CD4-positive, alpha-beta T cell treated with Interleukin-21 for 1 hour (primary cell): ENCODE results near the gene PLPPR5.
"Not testable (repeated sequence)": the region's sequence is repeated elsewhere in the genome, so short reads cannot be mapped to it uniquely, and the experiment has no call there.

Experiments
- DNase-seq: peaks from one replicate; pipeline ENCODE4 v3.0.0-alpha.2; 2020

Gene PLPPR5

DNA sequence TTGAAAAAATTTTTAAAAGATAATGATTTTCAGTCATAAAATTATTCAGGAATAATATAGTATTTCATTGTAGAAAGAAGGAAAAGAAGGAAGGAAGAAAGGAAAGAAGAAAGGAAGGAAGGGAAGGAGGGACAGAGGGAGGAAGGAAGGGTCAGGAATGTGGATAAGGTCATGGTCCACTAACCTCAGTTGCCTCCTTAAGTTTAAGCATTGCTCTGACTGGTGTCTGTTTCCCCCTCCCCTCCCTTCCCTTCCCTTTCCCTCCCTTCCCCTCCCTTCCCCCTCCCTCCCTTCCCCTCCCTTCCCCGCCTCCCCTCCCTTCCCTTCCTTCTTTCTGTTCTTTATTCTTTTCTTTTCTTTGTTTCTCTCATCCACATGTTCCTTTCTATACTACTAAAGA lies 95.7 kb downstream of the PLPPR5 start:
- no peak for DNase-seq

DNA sequence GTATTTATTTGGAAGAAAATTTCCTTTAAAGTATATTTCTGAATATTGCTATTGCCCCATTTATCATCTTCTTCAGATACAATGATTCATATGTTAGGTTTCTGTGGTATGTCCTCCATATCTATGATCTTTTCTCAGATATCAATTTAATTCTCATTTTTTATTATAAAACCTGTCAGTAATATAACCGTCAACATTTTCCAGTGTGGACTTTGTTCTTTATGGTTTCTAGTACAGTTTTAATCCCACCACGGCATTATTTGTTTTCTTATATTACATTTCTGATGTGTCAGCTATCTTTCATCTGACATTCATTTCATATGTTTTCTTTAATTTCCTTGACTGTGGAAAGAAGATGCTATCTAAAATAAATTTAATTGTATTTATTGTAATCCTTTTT lies 97.9 kb downstream of the PLPPR5 start:
- DNase-seq: no peak

DNA sequence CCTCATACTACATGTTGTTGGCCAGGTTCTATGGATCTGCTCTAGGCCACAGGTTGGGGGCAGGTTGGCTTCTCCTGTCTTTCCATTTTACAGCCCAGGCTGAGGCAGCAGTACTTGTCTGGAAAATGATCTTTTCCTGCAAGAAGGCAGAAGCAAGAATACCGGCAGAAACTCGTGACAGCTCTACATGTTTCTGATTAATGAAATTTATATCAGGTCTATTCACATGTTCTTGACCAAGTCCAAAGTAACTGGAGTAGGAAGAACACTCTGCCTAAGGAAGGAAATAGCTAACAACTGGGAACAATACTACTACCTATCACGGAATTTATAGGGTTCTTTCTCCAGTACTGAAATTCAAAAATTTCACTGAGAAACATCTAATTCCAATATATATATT lies 98.3 kb downstream of the PLPPR5 start:
- no peak for DNase-seq

DNA sequence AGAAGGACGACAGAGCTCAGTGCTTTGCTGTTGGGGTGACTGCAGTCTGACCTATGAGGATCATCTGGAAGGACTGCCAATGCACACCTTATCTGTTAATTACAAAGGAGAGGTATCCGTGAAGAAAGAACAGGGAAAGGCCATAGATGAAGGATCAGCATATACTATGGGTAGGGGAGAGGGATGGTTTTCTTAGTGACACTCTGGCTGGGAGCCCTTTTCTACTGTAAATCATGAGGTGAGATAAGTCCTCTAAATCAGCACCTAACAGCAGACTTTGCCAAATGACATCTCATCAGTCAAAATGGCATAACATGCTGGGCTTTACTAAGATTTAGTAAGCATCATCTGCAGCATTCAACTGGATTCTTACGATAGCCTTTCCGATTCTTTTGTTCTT lies 100.0 kb downstream of the PLPPR5 start:
- no peak for DNase-seq

DNA sequence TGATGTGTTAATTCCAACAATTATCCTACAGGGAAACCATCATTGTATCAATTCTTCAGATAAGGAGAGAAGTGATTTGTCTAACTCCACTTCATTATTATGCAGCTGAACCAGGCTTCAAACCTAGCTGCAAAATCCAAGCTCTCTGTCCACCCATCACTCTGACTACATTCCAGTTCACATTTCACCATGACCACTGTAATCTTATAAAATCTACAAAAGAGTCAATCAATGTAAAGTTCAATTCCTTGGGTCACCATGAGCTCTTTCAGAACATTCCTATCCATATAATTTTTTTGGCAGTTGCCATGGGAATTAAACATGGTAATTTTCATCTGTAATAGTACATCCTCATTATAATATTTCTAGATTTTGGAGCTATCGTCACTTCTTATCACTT lies 100.9 kb downstream of the PLPPR5 start:
- DNase-seq: no peak

DNA sequence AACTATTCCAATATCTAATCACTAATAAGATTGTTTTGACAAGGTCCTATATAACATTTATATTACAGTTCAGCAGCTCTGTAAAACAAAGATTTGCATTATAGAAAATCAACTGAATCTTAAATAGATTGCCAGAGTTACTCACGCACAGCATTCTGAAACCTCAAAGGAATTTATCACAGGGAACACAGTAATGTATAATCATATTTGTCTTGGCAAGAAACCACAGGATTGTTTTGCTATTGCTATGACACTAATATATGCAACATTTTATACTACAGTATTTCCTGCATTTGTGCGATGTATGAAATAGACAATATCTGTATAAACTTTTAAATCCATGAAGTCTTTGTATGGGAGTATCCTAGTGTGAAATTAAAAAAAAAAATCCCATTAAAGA lies 101.4 kb downstream of the PLPPR5 start:
- DNase-seq: no peak

DNA sequence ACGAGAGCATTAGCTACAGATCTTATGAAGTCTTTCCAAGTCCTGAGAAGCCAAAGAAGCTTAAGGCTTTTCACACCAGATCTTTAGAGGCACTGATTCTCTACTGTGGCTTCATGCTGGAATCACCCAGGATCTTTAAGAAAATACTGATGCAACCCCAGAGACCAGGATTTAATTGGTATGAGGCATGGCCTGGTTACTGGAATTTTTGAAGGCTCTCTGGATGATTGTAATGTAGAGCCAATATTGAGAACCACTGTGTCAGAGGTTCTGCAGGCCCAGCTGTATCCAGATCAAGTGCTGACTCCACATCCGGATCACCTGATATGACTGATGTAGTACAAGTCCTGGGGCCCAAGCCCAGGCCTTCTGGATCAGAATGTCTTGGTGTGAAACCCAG lies 105.7 kb downstream of the PLPPR5 start:
- DNase-seq: no peak

DNA sequence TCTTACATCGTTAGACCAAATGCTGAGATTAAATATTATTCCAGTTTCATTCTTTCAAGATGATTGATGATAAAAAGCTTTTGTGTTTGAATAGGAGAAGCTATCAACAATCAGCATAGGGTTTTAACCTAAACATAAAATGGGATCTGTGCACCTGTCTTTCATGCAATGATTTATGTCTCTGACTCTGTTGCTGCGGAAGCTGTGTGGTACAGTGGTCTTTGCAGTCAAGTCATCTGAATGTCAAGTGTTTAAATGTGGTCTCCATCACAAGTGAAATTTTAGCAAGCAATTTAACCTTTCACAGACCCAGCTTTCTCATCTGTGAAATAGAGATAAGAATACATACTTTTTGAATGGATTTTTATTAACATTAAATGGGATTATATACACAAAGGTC lies 107.2 kb downstream of the PLPPR5 start:
- no peak for DNase-seq

DNA sequence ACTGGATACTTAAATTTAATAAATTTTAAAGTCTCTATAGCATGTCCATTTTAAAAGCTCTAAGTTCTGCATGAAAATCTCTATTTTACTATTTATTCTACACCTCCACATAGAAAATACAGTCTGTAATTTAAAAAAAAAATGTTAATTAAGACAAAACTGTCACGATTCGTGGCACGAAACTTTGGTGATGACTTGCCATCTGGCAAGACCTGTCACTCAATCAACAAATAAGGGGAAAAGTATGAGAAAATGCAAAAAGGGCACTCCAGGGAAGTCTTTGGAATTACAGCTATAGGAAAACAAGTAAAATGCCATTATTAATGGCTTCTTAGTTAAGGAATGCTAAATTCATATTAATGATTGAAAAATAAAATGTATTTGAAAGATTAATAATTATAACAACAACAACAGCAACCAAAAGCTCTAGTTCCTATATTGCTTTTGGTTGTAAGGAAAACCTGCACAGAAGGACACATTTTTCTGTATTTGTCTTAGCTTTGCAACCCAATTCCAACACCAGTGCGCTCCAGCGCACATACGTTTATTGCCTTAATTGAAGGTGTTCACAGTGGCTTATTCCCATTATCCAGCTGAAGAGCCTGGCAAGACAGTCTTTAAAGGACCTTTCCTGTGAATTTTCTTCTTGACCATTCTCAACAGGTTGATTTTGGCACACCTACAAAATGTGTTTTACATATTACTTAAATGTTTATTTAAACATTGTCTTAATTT lies 107.8 kb downstream of the PLPPR5 start:
- DNase-seq: no peak

DNA sequence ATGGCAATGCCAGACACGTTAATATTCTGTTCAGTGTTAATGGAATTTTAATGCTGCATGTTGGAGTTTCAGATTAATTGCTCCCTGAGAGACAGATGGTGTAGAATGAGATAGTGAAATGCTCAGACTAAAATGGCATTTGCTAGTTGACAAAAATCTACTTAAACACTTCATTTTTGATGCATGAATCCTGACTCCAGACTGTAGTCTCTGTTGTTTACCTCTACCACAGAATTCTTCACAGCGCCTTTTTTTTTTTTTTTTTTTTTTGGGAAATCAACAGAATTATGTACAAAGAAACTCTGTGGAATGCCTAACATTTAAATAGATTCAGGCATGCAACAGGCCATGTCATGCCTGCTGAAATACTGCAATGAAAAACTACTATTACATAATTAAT lies 111.3 kb downstream of the PLPPR5 start:
- DNase-seq: no peak

DNA sequence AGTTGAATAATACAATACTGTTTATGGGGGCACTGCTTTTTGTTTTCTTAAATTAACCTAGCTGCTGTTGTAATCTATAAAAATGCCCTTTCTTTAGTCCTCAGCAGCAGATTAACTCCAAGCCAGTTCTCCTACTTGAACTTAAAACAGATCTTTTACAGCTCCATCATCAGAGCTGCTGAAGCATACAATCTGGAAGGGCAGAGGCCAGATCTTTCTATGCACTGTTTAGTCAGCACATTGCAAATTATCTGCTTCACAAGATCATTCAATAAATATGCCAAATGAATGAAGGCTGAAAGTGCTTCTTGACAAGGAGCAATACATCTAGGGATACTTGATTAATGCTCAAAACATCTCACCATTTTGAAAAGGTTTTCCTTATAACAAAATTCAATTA lies 115.8 kb downstream of the PLPPR5 start:
- no peak for DNase-seq

DNA sequence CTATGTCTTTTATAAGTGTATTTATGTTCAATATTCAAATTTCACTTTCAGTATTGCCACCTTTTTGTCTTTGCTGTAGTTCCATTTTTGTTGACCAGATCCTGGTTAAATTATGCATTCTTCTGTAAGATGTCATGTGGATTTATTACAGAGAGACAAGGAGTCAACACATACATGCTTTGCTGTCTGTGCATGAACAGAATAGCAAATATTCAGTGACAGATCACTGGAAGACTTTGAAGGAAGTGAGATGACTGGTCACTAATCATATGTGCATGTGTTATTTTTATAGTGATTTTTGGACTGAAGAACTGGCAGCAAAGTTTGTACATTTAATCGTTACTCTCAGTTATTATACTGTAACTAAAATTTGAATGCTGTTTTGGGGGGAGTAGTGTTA lies 117.2 kb downstream of the PLPPR5 start:
- no peak for DNase-seq

DNA sequence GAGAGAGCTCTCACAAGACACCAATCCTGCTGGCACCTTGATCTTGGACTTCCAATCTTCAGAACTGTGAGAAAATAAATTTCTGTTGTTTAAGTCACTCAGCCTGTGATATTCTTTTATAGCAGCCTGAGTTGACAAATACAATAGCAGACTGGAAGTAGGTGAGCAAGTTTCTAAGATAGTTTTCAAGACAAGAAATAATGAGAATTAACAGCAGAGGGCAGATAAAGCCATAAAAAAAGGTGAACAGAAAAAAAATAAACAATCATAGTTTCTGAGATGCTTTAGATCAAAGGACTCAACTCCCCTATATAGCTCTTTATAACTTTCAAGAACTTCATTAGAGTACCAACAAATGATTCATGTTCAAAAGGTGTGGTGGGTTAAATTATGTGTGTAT lies 119.8 kb downstream of the PLPPR5 start:
- no peak for DNase-seq

DNA sequence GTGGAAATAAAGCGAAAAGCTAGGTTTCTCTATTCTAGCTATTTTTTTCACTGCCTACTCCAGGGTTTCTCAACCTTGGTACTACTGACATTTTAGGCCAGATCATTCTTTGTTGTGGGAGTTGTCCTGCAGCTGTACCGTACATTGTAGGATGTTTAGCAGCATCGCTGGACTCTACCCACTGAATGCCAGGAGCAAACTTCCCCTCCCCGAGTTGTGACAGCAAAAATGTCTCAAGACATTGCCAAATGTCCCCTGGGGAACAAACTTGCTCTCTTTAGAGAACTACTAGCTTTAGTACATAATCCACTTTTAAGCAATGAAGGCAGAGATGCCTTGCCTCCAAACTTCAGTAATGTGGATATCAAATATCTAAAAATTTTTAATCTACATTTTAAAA lies 122.8 kb downstream of the PLPPR5 start:
- no peak for DNase-seq

DNA sequence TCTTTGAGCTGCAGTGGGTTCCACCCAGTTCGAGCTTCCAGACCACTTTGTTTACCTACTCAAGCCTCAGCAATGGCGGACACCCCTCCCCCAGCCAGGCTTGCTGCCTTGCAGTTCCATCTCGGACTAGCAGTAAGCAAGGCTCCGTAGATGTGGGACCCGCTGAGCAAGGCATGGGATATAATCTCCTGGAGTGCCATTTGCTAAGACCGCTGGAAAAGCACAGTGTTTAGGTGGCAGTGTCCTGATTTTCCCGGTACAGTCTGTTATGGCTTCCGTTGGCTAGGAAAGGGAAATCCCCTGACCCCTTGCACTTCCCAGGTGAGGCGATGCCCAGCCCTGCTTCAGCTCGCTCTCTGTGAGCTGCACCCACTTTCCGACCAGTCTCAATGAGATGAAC lies 123.4 kb downstream of the PLPPR5 start:
- DNase-seq: not testable (repeated sequence)

DNA sequence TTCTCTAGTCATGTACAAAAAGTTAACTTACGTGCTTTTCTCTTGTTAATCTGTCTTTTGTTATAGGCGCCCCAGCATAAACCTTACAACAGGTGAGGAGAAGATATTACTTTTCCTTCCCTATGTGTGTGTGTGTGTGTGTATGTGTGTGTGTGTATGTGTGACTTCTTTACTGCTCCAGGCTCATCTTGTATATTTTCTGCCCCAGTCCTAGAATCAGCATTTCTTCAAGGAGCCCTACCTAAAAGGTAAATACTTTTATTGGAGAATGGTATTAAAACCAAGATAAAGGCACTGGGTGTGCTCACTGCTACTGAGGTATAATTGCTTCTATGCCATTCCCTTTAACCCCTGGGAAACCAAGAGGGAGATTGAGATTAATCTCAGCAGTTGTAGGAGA lies 129.8 kb downstream of the PLPPR5 start:
- no peak for DNase-seq

DNA sequence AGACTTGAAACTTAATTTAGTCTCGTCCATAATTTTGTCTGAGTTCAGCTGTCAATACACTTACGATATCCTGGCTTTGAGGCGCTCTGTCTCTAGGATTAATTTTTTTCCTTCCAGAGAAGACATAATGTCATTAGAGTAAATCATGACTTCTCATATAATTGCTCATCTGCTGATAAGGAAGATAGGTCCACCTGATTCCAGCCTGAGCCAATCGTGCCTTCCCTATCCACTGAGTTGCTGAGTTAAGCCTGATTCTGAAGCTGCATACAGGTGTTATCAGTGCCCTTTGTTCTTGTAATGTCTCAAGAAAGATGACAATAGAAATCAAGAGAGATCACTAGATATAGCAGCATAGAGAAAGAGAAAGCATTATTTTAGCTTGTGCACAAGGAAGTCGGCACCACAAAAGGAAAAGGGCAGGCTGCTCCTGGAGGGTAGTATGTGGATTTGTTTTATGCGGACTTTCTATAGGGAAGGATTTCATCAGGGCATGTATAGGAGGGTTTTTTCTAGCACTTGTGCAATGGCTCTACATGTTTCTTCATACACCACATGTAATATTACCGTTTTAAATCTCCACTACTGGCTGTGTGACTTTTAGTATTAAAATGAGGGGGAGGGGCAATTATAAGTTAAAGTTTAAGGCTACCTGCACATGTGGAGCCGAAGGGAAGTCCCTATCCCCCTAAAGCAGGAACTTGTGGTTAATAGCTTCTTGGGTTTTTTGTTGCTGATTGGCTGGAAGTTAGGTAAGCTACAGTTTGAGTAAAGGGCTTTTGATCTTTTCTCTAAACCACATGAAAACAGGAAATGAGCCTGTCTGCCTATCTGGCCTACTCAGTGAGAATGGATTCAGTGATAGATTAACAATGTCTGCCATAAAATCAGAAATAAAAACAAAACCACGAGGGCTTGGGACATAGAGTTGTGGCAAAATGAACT lies 133.4 kb downstream of the PLPPR5 start:
- peak; percentile 92 for DNase-seq

DNA sequence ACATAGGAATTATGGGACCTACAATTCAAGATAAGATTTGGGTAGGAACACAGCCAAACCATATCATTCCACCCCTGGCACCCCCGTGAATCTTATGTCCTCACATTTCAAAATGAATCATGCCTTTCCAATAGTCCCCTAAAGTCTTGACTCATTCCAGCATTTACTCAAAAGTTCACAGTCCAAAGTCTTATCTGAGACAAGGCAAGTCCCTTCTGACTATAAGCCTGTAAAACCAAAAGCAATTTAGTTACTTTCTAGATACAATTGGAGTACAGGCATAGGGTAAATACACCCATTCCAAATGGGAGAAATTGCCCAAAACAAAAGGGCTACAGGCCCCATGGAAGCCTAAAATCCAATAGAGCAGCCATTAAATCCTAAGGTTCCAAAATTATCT lies 138.9 kb downstream of the PLPPR5 start:
- no peak for DNase-seq

DNA sequence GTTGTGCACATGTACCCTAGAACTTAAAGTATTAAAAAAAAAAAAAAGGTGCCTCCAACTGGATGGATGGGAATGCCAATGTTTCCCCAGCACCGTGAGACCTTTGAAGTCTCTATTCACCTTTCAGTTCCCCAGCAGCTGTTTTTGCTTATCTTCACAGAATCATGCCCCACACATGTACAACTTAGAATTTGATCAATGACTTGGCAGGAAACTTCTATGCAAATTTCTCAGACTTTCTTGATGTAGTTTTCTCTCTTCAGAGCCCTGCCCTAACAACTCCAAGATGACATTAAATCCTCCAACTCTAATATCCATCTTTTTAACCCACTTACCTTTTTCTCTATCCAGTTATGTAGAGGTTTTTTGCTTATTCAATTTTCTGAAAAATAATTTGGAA lies 144.3 kb downstream of the PLPPR5 start:
- DNase-seq: no peak

DNA sequence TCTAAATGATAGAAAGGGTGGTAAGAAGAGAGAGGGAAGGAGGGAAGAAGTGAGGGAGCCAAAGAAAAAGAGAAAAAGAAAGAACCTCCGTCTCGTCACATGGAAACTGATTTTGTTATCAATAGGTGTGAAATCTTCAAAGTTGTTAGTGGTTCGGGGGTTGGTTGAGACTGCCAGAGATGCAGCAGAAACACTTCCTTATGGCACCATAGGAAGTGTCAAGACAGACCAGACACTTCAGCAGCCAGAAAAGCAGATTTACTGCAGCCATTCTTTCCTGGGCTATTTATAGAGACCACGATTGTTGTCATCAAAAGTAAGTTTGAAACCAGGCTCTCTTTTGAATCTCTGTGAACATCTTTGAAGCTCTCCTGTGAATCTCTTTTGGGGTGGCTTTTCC lies 150.5 kb downstream of the PLPPR5 start:
- peak; percentile 44 for DNase-seq

DNA sequence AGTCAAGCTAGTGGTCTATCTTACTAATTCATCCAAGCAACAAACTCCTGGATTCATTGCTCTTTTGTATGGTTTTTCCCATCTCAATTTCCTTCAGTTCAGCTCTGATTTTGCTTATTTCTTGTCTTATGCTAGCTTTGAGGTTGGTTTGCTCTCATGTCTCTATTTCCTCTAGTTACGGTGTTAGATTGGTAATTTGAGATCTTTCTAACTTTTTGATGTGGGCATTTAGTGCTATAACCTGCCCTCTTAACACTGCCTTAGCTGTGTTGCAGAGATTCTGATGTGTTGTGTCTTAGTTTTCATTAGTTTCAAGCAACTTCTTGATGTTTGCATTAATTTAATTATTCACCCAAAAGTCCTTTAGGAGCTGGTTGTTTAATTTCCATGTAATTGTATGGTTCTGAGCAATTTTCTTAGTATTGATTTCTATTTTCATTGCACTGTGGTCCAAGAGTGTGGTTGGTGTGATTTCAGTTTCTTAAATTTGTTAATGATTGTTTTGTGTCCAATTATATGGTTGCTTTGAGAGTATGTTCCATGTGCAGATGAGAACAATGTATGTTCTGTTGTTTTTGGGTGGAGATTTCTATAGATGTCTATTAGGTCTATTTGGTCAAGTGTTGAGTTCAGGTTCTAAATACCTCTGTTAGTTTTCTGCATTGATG lies 154.6 kb downstream of the PLPPR5 start:
- DNase-seq: peak; percentile 10

DNA sequence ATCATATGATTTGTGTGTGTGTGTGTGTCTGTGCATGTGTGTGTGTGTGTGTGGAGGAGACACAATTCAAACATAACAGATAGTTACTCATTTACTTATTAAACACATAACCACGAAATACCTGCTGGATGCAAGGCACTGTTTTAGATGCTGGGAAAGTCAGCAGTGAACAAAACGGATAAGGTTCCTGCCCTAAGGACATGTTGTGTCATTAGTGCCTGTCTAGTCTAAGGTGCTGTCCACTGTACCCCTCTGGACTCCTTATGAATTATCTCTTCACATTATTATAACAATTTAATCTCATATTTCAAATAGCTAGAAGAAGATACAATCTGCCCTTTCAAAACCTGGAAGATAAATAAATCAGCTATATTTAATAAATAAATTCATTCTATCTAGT lies 162.4 kb downstream of the PLPPR5 start:
- DNase-seq: no peak
